Colonic mucosa (tissue), 4 donors: ENCODE data around the gene C6orf47. TPM values are rescaled to one million over a fixed set of nuclear protein-coding genes. Genes with fewer than 3 reads are reported as not detected.

Experiments
- DNase-seq: peaks from one replicate; pipeline ENCODE4 v3.0.0-alpha.2; 2020
- H3K27ac ChIP-seq: fragments of 200-600 bp; one replicate; pipeline ENCODE4 v1.8.0; 2021
- H3K27me3 ChIP-seq: fragments of 200-600 bp; one replicate; pipeline ENCODE4 v1.8.0; 2021
- H3K36me3 ChIP-seq: fragments of 200-600 bp; one replicate; pipeline ENCODE4 v1.8.0; 2021
- H3K4me1 ChIP-seq: fragments of 200-600 bp; one replicate; pipeline ENCODE4 v1.8.0; 2021; ENCODE audit warnings: mild to moderate bottlenecking
- H3K4me3 ChIP-seq: fragments of 200-600 bp; one replicate; pipeline ENCODE4 v1.8.0; 2021
- H3K9ac ChIP-seq, 2 donors: one replicate each; pipeline ENCODE4 v1.7.0; 2013; ENCODE audit warnings: control low read depth in 2 of 2, low read depth in 2 of 2, low read length in 2 of 2
- H3K9me3 ChIP-seq: fragments of 200-600 bp; one replicate; pipeline ENCODE4 v1.8.0; 2021
- CTCF ChIP-seq: fragments of 200-600 bp; IDR thresholded peaks from one replicate; pipeline ENCODE4 v1.8.0; 2022; ENCODE audit warnings: antibody characterized with exemption, mild to moderate bottlenecking
- intact Hi-C: fragments of 100-400 bp; cut with DNase I; formaldehyde crosslinking; loops from one replicate; pipeline ENCODE4 v1.14.1; 2022
- total RNA-seq, 2 donors: library from RNA; stranded (reverse); fragmentation: NEBNext Ultra II Directional in 1 of 2; extraction: Animal tissue kit (Norgen Biotek cat#: 25700) in 1 of 2; gene quantifications; one replicate each; pipeline ENCODE4 v1.2.1, GENCODE V29; 2021
- donor health status: healthy.
- donor health status: DM: no; HTN: no; CAD: no.
- donor health status: DM: no; HTN: no; CAD: no.

C6orf47 gene
- total RNA-seq, 2 donors from 2014 or later = 28.3 to 32.8 TPM

- Histone ChIP-seq H3K27me3 (no peaks in the 10 kb centered on the region), H3K36me3 (no peaks in the 10 kb centered on the region), H3K9ac (no peak overlapping the region), H3K4me3 (no peak overlapping the region), H3K9me3 (no peaks in the 10 kb centered on the region), H3K4me1 (peaks cover 9% of the 10 kb centered on the region), H3K27ac (no peak overlapping the region)
- intact Hi-C loops = loop anchor here (10.0 kb wide), 2 partner anchors 208 to 278 kb away; partner anchors contain the start of genes NELFE and SKIC2
- no peak for TF ChIP-seq CTCF
- no peak for DNase-seq
Observed at GRCh38 chr6:31676904-31677303, 16.3 kb upstream of the C6orf47 start.

- Histone ChIP-seq H3K4me3 (no peak overlapping the region), H3K36me3 (peaks cover 3% of the 10 kb centered on the region), H3K9ac (no peak overlapping the region), H3K27me3 (no peaks in the 10 kb centered on the region), H3K4me1 (peaks cover 9% of the 10 kb centered on the region), H3K9me3 (no peaks in the 10 kb centered on the region), H3K27ac (no peak overlapping the region)
- intact Hi-C loops = loop anchor here (10.0 kb wide), 2 partner anchors 208 to 278 kb away; partner anchors contain the start of genes NELFE and SKIC2
- TF ChIP-seq CTCF = no peak
- no peak for DNase-seq
Observed at GRCh38 chr6:31676322-31676903, 15.8 kb upstream of the C6orf47 start.

- H3K36me3 ChIP-seq = peaks cover 29% of the 10 kb centered on the region
- H3K27me3 ChIP-seq = no peaks in the 10 kb centered on the region
- DNase-seq = no peak
- peaks cover 6% of the 10 kb centered on the region for H3K4me1 ChIP-seq
- H3K9ac ChIP-seq = no peak within 1 kb of the TSS
- H3K9me3 ChIP-seq = no peaks in the 10 kb centered on the region
- TF ChIP-seq CTCF = no peak
- no peak within 1 kb of the TSS for H3K4me3 ChIP-seq
- no peak within 1 kb of the TSS for H3K27ac ChIP-seq
- intact Hi-C loops = loop anchor here (10.0 kb wide), 2 partner anchors 215 to 285 kb away; partner anchors contain the start of genes NELFE and SKIC2
Observed at GRCh38 chr6:31669676-31670075, 9.1 kb upstream of the C6orf47 start, which contains the start of gene LY6G5B. Gene LY6G5B (plus strand): TSS chr6:31669976. CDS start chr6:31670951, 975 bp downstream.

GRCh38 chr6:31666337-31666965 lies 5.9 kb upstream of the C6orf47 start:
- H3K36me3 ChIP-seq = peaks cover 27% of the 10 kb centered on the region
- DNase-seq = no peak
- TF ChIP-seq CTCF = no peak
- peak overlapping the region; percentile 81 to 96 for H3K9ac ChIP-seq
- peak overlapping the region; percentile 87 for H3K4me3 ChIP-seq
- intact Hi-C loops = no loop called here
- H3K9me3 ChIP-seq = no peaks in the 10 kb centered on the region
- no peaks in the 10 kb centered on the region for H3K27me3 ChIP-seq
- H3K4me1 ChIP-seq = peaks cover 20% of the 10 kb centered on the region
- H3K27ac ChIP-seq = peak overlapping the region; percentile 91

- peak within 1 kb of the TSS; percentile 87 for H3K4me3 ChIP-seq
- intact Hi-C loops = no loop called here
- H3K27me3 ChIP-seq = no peaks in the 10 kb centered on the region
- H3K9me3 ChIP-seq = no peaks in the 10 kb centered on the region
- H3K4me1 ChIP-seq = peaks cover 20% of the 10 kb centered on the region
- peak within 1 kb of the TSS; percentile 91 for H3K27ac ChIP-seq
- H3K9ac ChIP-seq = peak within 1 kb of the TSS; percentile 86 to 96
- H3K36me3 ChIP-seq = peaks cover 20% of the 10 kb centered on the region
- peak; percentile 98 for DNase-seq
- TF ChIP-seq CTCF = peak; percentile 17
Observed at GRCh38 chr6:31665501-31666336, 5.1 kb upstream of the C6orf47 start, which contains the start of gene CSNK2B. Gene CSNK2B (plus strand): TSS chr6:31666080. CDS start chr6:31666832, 752 bp downstream.
